Osteoblast (primary cell): Measurements from ENCODE around the gene FZD7. TPM values are rescaled to one million over a fixed set of nuclear protein-coding genes. Genes with fewer than 3 reads are reported as not detected.

ENCODE experiments used
- DNase-seq: peaks from one replicate; pipeline ENCODE4 v3.0.0; 2011; ENCODE audit warnings: low spot score, mixed read lengths; ENCODE audit not compliant: insufficient read length; ENCODE audit errors: missing footprints
- H2AFZ ChIP-seq: 2 replicates; pipeline ENCODE4 v1.6.0; 2011; ENCODE audit warnings: mild to moderate bottlenecking, low read length
- H3K27ac ChIP-seq: 2 replicates; pipeline ENCODE4 v1.5.1; 2011; ENCODE audit warnings: mild to moderate bottlenecking, low read depth, low read length, moderate library complexity
- H3K27me3 ChIP-seq: 2 replicates; pipeline ENCODE4 v1.6.0; 2012; ENCODE audit warnings: mild to moderate bottlenecking, control low read depth, inconsistent platforms, low read length, moderate library complexity; ENCODE audit not compliant: insufficient read depth
- H3K36me3 ChIP-seq: 2 replicates; pipeline ENCODE4 v1.5.1; 2011; ENCODE audit warnings: mild to moderate bottlenecking, low read length, control low read depth, moderate library complexity; ENCODE audit not compliant: insufficient read depth
- H3K4me1 ChIP-seq: 2 replicates; pipeline ENCODE4 v1.5.1; 2011; ENCODE audit warnings: mild to moderate bottlenecking, low read length, control low read depth, moderate library complexity; ENCODE audit not compliant: insufficient read depth
- H3K4me2 ChIP-seq: 2 replicates; pipeline ENCODE4 v1.6.0; 2011; ENCODE audit warnings: mild to moderate bottlenecking, low read length; ENCODE audit not compliant: insufficient read depth
- H3K4me3 ChIP-seq: fragments of 200-600 bp; sonication (generic); 3 replicates; pipeline ENCODE4 v1.5.1; 2012; ENCODE audit warnings: mild to moderate bottlenecking, low read length, inconsistent platforms; ENCODE audit not compliant: insufficient read depth
- H3K79me2 ChIP-seq: 2 replicates; pipeline ENCODE4 v1.6.0; 2012; ENCODE audit warnings: mild to moderate bottlenecking, low read length, control low read depth, inconsistent platforms; ENCODE audit not compliant: insufficient read depth
- H3K9me3 ChIP-seq: 2 replicates; pipeline ENCODE4 v1.5.1; 2011; ENCODE audit warnings: low read depth, low read length, control low read depth
- H4K20me1 ChIP-seq: 2 replicates; pipeline ENCODE4 v1.6.0; 2012; ENCODE audit warnings: mild to moderate bottlenecking, low read length, control low read depth; ENCODE audit not compliant: insufficient read depth
- CTCF ChIP-seq: IDR thresholded peaks from 2 replicates; pipeline ENCODE4 v1.5.1; 2011; ENCODE audit warnings: mild to moderate bottlenecking, low read depth, low read length, moderate library complexity; ENCODE audit errors: extremely low read depth
- total RNA-seq: library from RNA; depleted of rRNA; stranded (reverse); fragments of >200 nt; gene quantifications from 2 replicates; pipeline ENCODE4 v1.2.3, GENCODE V29; 2012

Gene FZD7
- total RNA-seq, 1 donor = 73.8 TPM

- Histone ChIP-seq H4K20me1 (peaks cover 41% of the 10 kb centered on the region), H3K4me3 (peak overlapping the region; percentile 82), H3K9me3 (no peaks in the 10 kb centered on the region), H3K4me1 (peaks cover 59% of the 10 kb centered on the region), H3K36me3 (peaks cover 23% of the 10 kb centered on the region), H3K27ac (peak overlapping the region; percentile 72), H3K27me3 (no peaks in the 10 kb centered on the region), H2AFZ (no peak overlapping the region), H3K4me2 (peak overlapping the region; percentile 97), H3K79me2 (peaks cover 53% of the 10 kb centered on the region)
- DNase-seq = no peak
- no peak for TF ChIP-seq CTCF
Measured at GRCh38 chr2:202035941-202036372, 2.3 kb downstream of the FZD7 start.

DNA sequence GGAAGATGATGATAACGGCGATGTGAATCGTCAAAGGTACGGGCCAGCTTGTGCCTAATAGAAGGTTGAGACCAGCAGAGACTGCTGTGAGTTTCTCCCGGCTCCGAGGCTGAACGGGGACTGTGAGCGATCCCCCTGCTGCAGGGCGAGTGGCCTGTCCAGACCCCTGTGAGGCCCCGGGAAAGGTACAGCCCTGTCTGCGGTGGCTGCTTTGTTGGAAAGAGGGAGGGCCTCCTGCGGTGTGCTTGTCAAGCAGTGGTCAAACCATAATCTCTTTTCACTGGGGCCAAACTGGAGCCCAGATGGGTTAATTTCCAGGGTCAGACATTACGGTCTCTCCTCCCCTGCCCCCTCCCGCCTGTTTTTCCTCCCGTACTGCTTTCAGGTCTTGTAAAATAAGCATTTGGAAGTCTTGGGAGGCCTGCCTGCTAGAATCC, 3.0 kb downstream of the FZD7 start:
- Histone ChIP-seq H3K79me2 (peaks cover 53% of the 10 kb centered on the region), H3K4me1 (peaks cover 52% of the 10 kb centered on the region), H3K4me3 (peak overlapping the region; percentile 82), H3K27me3 (no peaks in the 10 kb centered on the region), H4K20me1 (peaks cover 41% of the 10 kb centered on the region), H3K36me3 (peaks cover 23% of the 10 kb centered on the region), H3K9me3 (no peaks in the 10 kb centered on the region), H2AFZ (peak overlapping the region; percentile 10), H3K4me2 (peak overlapping the region; percentile 97), H3K27ac (peak overlapping the region; percentile 79)
- DNase-seq = peak; percentile 72
- TF ChIP-seq CTCF = no peak

- TF ChIP-seq CTCF = no peak
- DNase-seq = peak; percentile 79
- H3K27me3 ChIP-seq = no peaks in the 10 kb centered on the region
- H3K4me1 ChIP-seq = peaks cover 50% of the 10 kb centered on the region
- H4K20me1 ChIP-seq = peaks cover 41% of the 10 kb centered on the region
- peak overlapping the region; percentile 82 for H3K4me3 ChIP-seq
- H3K4me2 ChIP-seq = peak overlapping the region; percentile 97
- peaks cover 53% of the 10 kb centered on the region for H3K79me2 ChIP-seq
- H3K36me3 ChIP-seq = peaks cover 23% of the 10 kb centered on the region
- no peaks in the 10 kb centered on the region for H3K9me3 ChIP-seq
- peak overlapping the region; percentile 79 for H3K27ac ChIP-seq
- peak overlapping the region; percentile 10 for H2AFZ ChIP-seq
Measured at GRCh38 chr2:202037086-202037485, 3.4 kb downstream of the FZD7 start.

DNA sequence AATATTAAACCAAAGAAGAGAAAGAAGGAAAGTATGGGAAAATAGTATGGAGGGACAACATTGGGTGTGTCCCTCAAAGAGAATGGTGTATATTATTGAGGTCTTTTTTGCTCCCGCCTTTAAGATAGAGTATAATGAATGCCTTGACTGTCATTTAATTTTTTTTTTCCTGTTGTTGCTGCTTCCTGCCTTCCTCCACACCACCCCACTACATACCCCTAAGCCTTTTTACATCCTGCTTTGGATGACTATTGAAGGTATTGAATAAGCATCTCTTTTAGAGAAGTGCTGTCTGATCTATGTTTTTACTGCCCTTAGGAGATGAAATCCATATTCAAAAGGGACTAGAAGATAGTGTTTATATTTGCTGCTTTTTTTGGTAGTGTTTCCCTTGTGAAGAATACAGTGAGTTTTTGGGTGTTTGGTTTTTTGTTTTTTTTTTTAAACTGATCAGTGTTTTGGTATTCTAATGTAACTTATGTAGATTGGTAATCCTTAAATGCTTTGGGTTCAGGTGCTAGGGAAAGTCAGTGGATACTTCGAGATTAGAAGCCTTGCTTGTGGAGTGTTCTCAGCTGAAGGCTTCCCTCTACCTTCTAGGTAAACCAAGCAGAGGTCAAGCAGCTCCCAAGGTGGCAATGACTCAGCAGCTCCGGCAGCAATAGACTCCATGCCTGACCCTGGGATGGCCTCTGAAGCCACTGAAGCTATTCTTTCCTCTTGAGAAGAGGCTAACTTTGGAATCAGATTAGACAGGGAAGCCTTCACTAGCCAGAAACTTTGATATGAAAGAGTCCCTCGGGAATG, 5.0 kb downstream of the FZD7 start:
- H3K4me2 ChIP-seq = peak overlapping the region; percentile 97
- peaks cover 23% of the 10 kb centered on the region for H3K36me3 ChIP-seq
- DNase-seq = peak; percentile 53
- H4K20me1 ChIP-seq = peaks cover 41% of the 10 kb centered on the region
- peak overlapping the region; percentile 79 for H3K27ac ChIP-seq
- no peaks in the 10 kb centered on the region for H3K27me3 ChIP-seq
- H3K4me1 ChIP-seq = peaks cover 53% of the 10 kb centered on the region
- peaks cover 53% of the 10 kb centered on the region for H3K79me2 ChIP-seq
- TF ChIP-seq CTCF = no peak
- no peak overlapping the region for H2AFZ ChIP-seq
- H3K9me3 ChIP-seq = no peaks in the 10 kb centered on the region
- H3K4me3 ChIP-seq = peak overlapping the region; percentile 82
